ENCODE data around the gene UTS2R.

Gene UTS2R

DNA sequence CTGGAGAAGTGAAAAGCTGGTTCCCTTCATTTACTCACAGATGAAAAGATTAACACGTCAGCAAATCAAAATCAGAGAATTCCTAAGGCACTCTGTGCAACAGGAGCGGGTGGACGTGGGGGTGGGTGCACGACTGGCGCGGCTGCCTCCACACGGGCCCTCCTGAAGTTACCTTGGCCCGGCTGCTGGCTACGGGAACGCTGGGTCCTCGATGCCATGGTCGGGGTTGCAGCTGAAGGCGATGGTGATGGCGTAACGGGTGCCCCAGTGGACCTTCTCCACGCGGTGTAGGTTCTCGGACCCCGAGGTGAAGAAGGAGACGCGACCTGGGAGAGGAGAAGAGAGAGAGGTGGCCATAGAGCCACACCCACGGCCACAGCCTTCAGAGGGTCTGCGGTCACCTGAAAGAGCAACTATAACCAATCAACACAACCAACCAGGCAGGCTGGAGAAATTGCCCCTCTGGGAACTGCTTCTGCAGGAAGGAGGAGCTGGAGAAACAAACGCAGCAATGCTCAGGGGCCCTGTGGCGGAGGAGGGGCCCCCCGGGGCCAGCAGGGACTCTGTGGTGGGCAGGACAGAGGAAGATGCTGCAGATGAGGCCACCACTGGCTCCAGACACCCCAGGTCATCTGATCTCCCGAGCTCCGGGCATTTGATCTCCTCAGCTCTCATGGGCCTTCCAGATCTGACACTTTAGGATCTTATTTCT lies 20.8 kb downstream of the UTS2R start:
- Histone ChIP-seq H3K36me3 (ENCODE audit: insufficient read depth, low read length) (no peaks in the 10 kb centered on the region; the same call in 1 of the 2 replicates), H3K27ac (peak overlapping the region; percentile 34; the same call in 1 of the 2 replicates), H3K9me3 (ENCODE audit: low read depth, low read length) (no peaks in the 10 kb centered on the region), H3K4me3 (no peak overlapping the region), H3K9ac (ENCODE audit: insufficient read length) (no peak overlapping the region)
- DNase-seq (ENCODE audit: low read depth, low spot score), result no peak
- TF ChIP-seq FOXP2 (optimal IDR thresholded peaks at IDR 0.05; ENCODE audit: control extremely low read depth, extremely low read length, insufficient read depth) (no peak), POLR2AphosphoS5 (IDR thresholded peaks at IDR 0.05; ENCODE audit: borderline replicate concordance, low read depth, low read length) (no peak), EZH2 (IDR thresholded peaks at IDR 0.05) (no peak)

DNA sequence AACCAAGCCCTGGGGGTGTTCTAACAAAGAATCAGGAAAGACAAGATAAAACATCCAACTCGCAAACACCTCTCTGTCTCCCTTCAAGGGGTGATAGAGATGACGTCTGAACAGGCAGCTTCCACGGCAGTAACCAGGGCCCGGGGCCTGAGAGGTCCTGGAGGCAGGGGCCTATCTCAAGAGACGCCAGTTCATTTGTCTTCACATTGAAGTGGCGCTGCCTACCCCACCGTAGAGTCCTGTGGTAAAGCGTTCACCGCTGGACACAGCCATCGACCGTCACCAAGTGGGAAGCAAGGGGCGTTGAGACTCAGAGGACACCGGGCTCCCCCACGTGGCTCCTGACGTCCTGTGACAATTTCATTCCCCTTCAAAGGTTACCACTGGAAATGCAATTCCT lies 21.4 kb downstream of the UTS2R start:
- TF ChIP-seq EZH2 (IDR thresholded peaks at IDR 0.05) (no peak), FOXP2 (optimal IDR thresholded peaks at IDR 0.05; ENCODE audit: control extremely low read depth, extremely low read length, insufficient read depth) (no peak), POLR2AphosphoS5 (IDR thresholded peaks at IDR 0.05; ENCODE audit: borderline replicate concordance, low read depth, low read length) (no peak)
- Histone ChIP-seq H3K27ac (peak overlapping the region; percentile 34; the same call in 1 of the 2 replicates), H3K4me3 (no peak overlapping the region), H3K36me3 (ENCODE audit: insufficient read depth, low read length) (no peaks in the 10 kb centered on the region; the same call in 1 of the 2 replicates), H3K9me3 (ENCODE audit: low read depth, low read length) (no peaks in the 10 kb centered on the region), H3K9ac (ENCODE audit: insufficient read length) (no peak overlapping the region)
- no peak for DNase-seq (ENCODE audit: low read depth, low spot score)

- DNase-seq (ENCODE audit: low read depth, low spot score), result no peak
- no peak overlapping the region for H3K4me3 ChIP-seq
- no peak for TF ChIP-seq POLR2AphosphoS5 (IDR thresholded peaks at IDR 0.05; ENCODE audit: borderline replicate concordance, low read depth, low read length)
- no peak for TF ChIP-seq EZH2 (IDR thresholded peaks at IDR 0.05)
- TF ChIP-seq FOXP2 (optimal IDR thresholded peaks at IDR 0.05; ENCODE audit: control extremely low read depth, extremely low read length, insufficient read depth), result no peak
- H3K27ac ChIP-seq, result no peak overlapping the region
- H3K36me3 ChIP-seq (ENCODE audit: insufficient read depth, low read length), result no peaks in the 10 kb centered on the region; the same call in 1 of the 2 replicates
- H3K9me3 ChIP-seq (ENCODE audit: low read depth, low read length), result no peaks in the 10 kb centered on the region
- no peak overlapping the region for H3K9ac ChIP-seq (ENCODE audit: insufficient read length)
Observed at GRCh38 chr17:82394278-82394677, 22.7 kb downstream of the UTS2R start.

- H3K9me3 ChIP-seq (ENCODE audit: low read depth, low read length), result no peaks in the 10 kb centered on the region
- no peak overlapping the region for H3K4me3 ChIP-seq
- TF ChIP-seq POLR2AphosphoS5 (IDR thresholded peaks at IDR 0.05; ENCODE audit: borderline replicate concordance, low read depth, low read length) (no peak), EZH2 (IDR thresholded peaks at IDR 0.05) (no peak), FOXP2 (optimal IDR thresholded peaks at IDR 0.05; ENCODE audit: control extremely low read depth, extremely low read length, insufficient read depth) (no peak)
- no peak overlapping the region for H3K9ac ChIP-seq (ENCODE audit: insufficient read length)
- H3K27ac ChIP-seq, result peak overlapping the region; percentile 2; the same call in 1 of the 2 replicates
- H3K36me3 ChIP-seq (ENCODE audit: insufficient read depth, low read length), result no peaks in the 10 kb centered on the region; the same call in 1 of the 2 replicates
- DNase-seq (ENCODE audit: low read depth, low spot score), result no peak
Observed at GRCh38 chr17:82396601-82397435, 25.3 kb downstream of the UTS2R start.

GRCh38 chr17:82397449-82398335 lies 26.1 kb downstream of the UTS2R start:
- H3K9ac ChIP-seq (ENCODE audit: insufficient read length), result no peak overlapping the region
- H3K4me3 ChIP-seq, result no peak overlapping the region
- no peaks in the 10 kb centered on the region for H3K36me3 ChIP-seq (ENCODE audit: insufficient read depth, low read length)
- no peak overlapping the region for H3K27ac ChIP-seq
- TF ChIP-seq EZH2 (IDR thresholded peaks at IDR 0.05) (no peak), POLR2AphosphoS5 (IDR thresholded peaks at IDR 0.05; ENCODE audit: borderline replicate concordance, low read depth, low read length) (no peak)
- DNase-seq (ENCODE audit: low read depth, low spot score), result no peak
- no peaks in the 10 kb centered on the region for H3K9me3 ChIP-seq (ENCODE audit: low read depth, low read length)

DNA sequence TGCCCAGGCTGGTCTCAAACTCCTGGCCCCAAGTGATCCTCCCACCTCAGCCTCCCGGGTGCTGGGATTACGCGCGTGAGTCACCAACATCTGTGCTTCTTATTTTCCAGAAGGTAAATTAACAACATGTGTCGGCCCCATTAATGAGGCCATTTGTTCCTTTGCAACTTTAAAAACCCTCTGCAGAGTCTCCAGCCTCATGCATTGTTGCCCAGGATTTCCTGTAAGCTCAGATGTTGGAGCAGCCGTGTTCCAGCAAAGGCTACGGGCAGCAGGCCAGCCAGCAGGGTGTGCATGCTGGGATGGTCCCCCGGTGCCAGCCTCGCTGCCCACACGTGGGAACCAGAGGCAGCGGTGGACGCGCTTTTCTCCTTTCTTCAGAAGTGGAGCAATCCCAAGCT lies 27.5 kb downstream of the UTS2R start:
- Histone ChIP-seq H3K4me3 (peak overlapping the region; percentile 21), H3K27ac (peak overlapping the region; percentile 76), H3K36me3 (ENCODE audit: insufficient read depth, low read length) (no peaks in the 10 kb centered on the region; the same call in 1 of the 2 replicates), H3K9me3 (ENCODE audit: low read depth, low read length) (no peaks in the 10 kb centered on the region), H3K9ac (ENCODE audit: insufficient read length) (no peak overlapping the region)
- no peak for DNase-seq (ENCODE audit: low read depth, low spot score)
- no peak for TF ChIP-seq FOXP2 (optimal IDR thresholded peaks at IDR 0.05; ENCODE audit: control extremely low read depth, extremely low read length, insufficient read depth)
- no peak for TF ChIP-seq EZH2 (IDR thresholded peaks at IDR 0.05)
- TF ChIP-seq POLR2AphosphoS5 (IDR thresholded peaks at IDR 0.05; ENCODE audit: borderline replicate concordance, low read depth, low read length), result no peak

GRCh38 chr17:82399601-82400101 lies 28.1 kb downstream of the UTS2R start:
- Histone ChIP-seq H3K36me3 (ENCODE audit: insufficient read depth, low read length) (no peaks in the 10 kb centered on the region; the same call in 1 of the 2 replicates), H3K4me3 (peak overlapping the region; percentile 21), H3K27ac (peak overlapping the region; percentile 76), H3K9me3 (ENCODE audit: low read depth, low read length) (no peaks in the 10 kb centered on the region), H3K9ac (ENCODE audit: insufficient read length) (no peak overlapping the region)
- no peak for TF ChIP-seq POLR2AphosphoS5 (IDR thresholded peaks at IDR 0.05; ENCODE audit: borderline replicate concordance, low read depth, low read length)
- TF ChIP-seq EZH2 (IDR thresholded peaks at IDR 0.05), result no peak
- no peak for TF ChIP-seq FOXP2 (optimal IDR thresholded peaks at IDR 0.05; ENCODE audit: control extremely low read depth, extremely low read length, insufficient read depth)
- DNase-seq (ENCODE audit: low read depth, low spot score), result no peak

Data from SK-N-MC (cell line).